IMR-90 (cell line): ENCODE data around the gene TCF7. TPM values are rescaled to one million over a fixed set of nuclear protein-coding genes. Genes with fewer than 3 reads are reported as not detected.

Source experiments
- ATAC-seq: fragments of 200-7000 bp; cut with Tn5 transposase; 2 replicates; pipeline ENCODE4 v1.9.1; 2020; ENCODE audit warnings: low read depth, mild to moderate bottlenecking, moderate library complexity
- BruUV-seq: library from RNA; stranded (reverse); fragments of 400-500 nt; replicated peaks from 2 replicates; lab custom pipeline; 2021; lab: Mats Ljungman, UMichigan
- CTCF ChIA-PET: fragments of 300-600 bp; formaldehyde crosslinking; extraction: SDS; loops from one replicate; lab custom pipeline; 2021; ENCODE audit warnings: antibody characterized with exemption; lab: Yijun Ruan, JAX
- POLR2A ChIA-PET: fragments of 300-600 bp; sonication (Branson Sonifier 250); formaldehyde crosslinking; loops from one replicate; lab custom pipeline; 2022; ENCODE audit warnings: antibody characterized with exemption; ENCODE audit not compliant: unreplicated experiment; lab: Charles Lee
- DNase-seq: peaks from one replicate; pipeline ENCODE4 v3.0.0; 2013
- H2AFZ ChIP-seq: replicated peaks from 2 replicates; pipeline ENCODE3; 2013; ENCODE audit warnings: low read length, mild to moderate bottlenecking; ENCODE audit not compliant: poor library complexity
- H2AK5ac ChIP-seq: 2 replicates; pipeline ENCODE4 v1.6.1; 2013; ENCODE audit warnings: low read depth, low read length, inconsistent platforms
- H2AK9ac ChIP-seq: replicated peaks from 2 replicates; pipeline ENCODE3; 2013; ENCODE audit warnings: mild to moderate bottlenecking, low read depth, low read length, moderate library complexity; ENCODE audit not compliant: poor library complexity
- H2BK120ac ChIP-seq: 2 replicates; pipeline ENCODE4 v1.6.1; 2013; ENCODE audit warnings: low read depth, low read length, inconsistent platforms
- H2BK15ac ChIP-seq: 3 replicates; pipeline ENCODE4 v1.6.1; 2013; ENCODE audit warnings: low read depth, low read length, inconsistent platforms
- H2BK20ac ChIP-seq: 2 replicates; pipeline ENCODE4 v1.6.1; 2013; ENCODE audit warnings: low read depth, mild to moderate bottlenecking, inconsistent platforms, low read length, moderate library complexity
- H2BK5ac ChIP-seq: 2 replicates; pipeline ENCODE4 v1.6.1; 2013; ENCODE audit warnings: mild to moderate bottlenecking, low read depth, low read length, inconsistent platforms; ENCODE audit not compliant: poor library complexity, severe bottlenecking
- H3K14ac ChIP-seq: replicated peaks from 2 replicates; pipeline ENCODE4 v1.6.1; 2013; ENCODE audit warnings: low read depth, low read length, inconsistent platforms
- H3K18ac ChIP-seq: 2 replicates; pipeline ENCODE4 v1.6.1; 2013; ENCODE audit warnings: low read depth, low read length, control low read depth
- H3K23ac ChIP-seq: 2 replicates; pipeline ENCODE4 v1.6.1; 2013; ENCODE audit warnings: low read depth, low read length, inconsistent platforms
- H3K27ac ChIP-seq: 2 replicates; pipeline ENCODE4 v1.5.1; 2013; ENCODE audit warnings: mild to moderate bottlenecking, control low read depth, low read length; ENCODE audit not compliant: insufficient read depth
- H3K27me3 ChIP-seq: 2 replicates; pipeline ENCODE4 v1.6.1; 2013; ENCODE audit warnings: low read length; ENCODE audit not compliant: control insufficient read depth, insufficient read depth
- H3K36me3 ChIP-seq: 2 replicates; pipeline ENCODE4 v1.6.1; 2013; ENCODE audit warnings: low read length, mixed read lengths; ENCODE audit not compliant: control insufficient read depth, insufficient read depth
- H3K4ac ChIP-seq: 2 replicates; pipeline ENCODE4 v1.6.1; 2013; ENCODE audit warnings: low read depth, low read length, inconsistent platforms
- H3K4me1 ChIP-seq: 2 replicates; pipeline ENCODE4 v1.6.1; 2013; ENCODE audit warnings: low read length, mixed read lengths; ENCODE audit not compliant: control insufficient read depth, insufficient read depth
- H3K4me2 ChIP-seq: 2 replicates; pipeline ENCODE4 v1.6.1; 2013; ENCODE audit warnings: low read depth, mild to moderate bottlenecking, control low read depth, low read length, moderate library complexity
- H3K4me3 ChIP-seq: 2 replicates; pipeline ENCODE4 v1.5.1; 2013; ENCODE audit warnings: low read depth, mild to moderate bottlenecking, control low read depth, low read length, moderate library complexity; ENCODE audit not compliant: insufficient read depth
- H3K56ac ChIP-seq: 2 replicates; pipeline ENCODE4 v1.6.1; 2013; ENCODE audit warnings: low read length, inconsistent platforms; ENCODE audit not compliant: insufficient read depth; ENCODE audit errors: extremely low read depth
- H3K79me1 ChIP-seq, 2 experiments: 2 replicates each; pipeline ENCODE4 v1.6.1; 2013; ENCODE audit warnings: low read length in 2 of 2, inconsistent platforms in 1 of 2, low read depth in 1 of 2
- H3K9ac ChIP-seq: 2 replicates; pipeline ENCODE4 v1.6.1; 2013; ENCODE audit warnings: low read depth, low read length, control low read depth
- H3K9me1 ChIP-seq: 2 replicates; pipeline ENCODE4 v1.6.1; 2013; ENCODE audit warnings: low read length, inconsistent platforms; ENCODE audit not compliant: insufficient read depth
- H3K9me3 ChIP-seq: 2 replicates; pipeline ENCODE4 v1.6.1; 2013; ENCODE audit warnings: low read length; ENCODE audit not compliant: control insufficient read depth, insufficient read depth
- H4K20me1 ChIP-seq: 2 replicates; pipeline ENCODE4 v1.6.1; 2013; ENCODE audit warnings: low read length, inconsistent platforms; ENCODE audit not compliant: insufficient read depth
- H4K5ac ChIP-seq: 2 replicates; pipeline ENCODE4 v1.6.1; 2013; ENCODE audit warnings: mild to moderate bottlenecking, low read depth, low read length, control low read depth
- H4K8ac ChIP-seq, 2 experiments: 2 replicates each; pipeline ENCODE4 v1.6.1; 2013; ENCODE audit warnings: low read depth in 2 of 2, low read length in 2 of 2, control low read depth in 1 of 2, inconsistent platforms in 1 of 2
- H4K91ac ChIP-seq: 2 replicates; pipeline ENCODE4 v1.6.1; 2013; ENCODE audit warnings: low read depth, low read length, inconsistent platforms; ENCODE audit not compliant: insufficient read depth
- BHLHE40 ChIP-seq: fragments of 150-350 bp; IDR thresholded peaks from 2 replicates; pipeline ENCODE4 v1.6.1; 2016; ENCODE audit warnings: mild to moderate bottlenecking, low read depth, low read length
- CEBPB ChIP-seq: IDR thresholded peaks from 2 replicates; pipeline ENCODE4 v1.6.1; 2012; ENCODE audit warnings: low read depth, low read length, improper control_type of control experiment
- CHD1 ChIP-seq: IDR thresholded peaks from 2 replicates; pipeline ENCODE4 v1.6.1; 2012; ENCODE audit warnings: low read depth, low read length, improper control_type of control experiment
- CTCF ChIP-seq: conservative IDR thresholded peaks from 2 replicates; pipeline ENCODE4 v1.5.1; 2012; ENCODE audit warnings: mild to moderate bottlenecking, low read depth, low read length, improper control_type of control experiment
- FOS ChIP-seq: fragments of 150-350 bp; IDR thresholded peaks from 2 replicates; pipeline ENCODE4 v1.6.1; 2016; ENCODE audit warnings: low read depth, low read length
- MAFK ChIP-seq: IDR thresholded peaks from 2 replicates; pipeline ENCODE4 v1.6.1; 2012; ENCODE audit warnings: low read depth, low read length, improper control_type of control experiment
- MAZ ChIP-seq: IDR thresholded peaks from 2 replicates; pipeline ENCODE4 v1.6.1; 2012; ENCODE audit warnings: low read depth, mild to moderate bottlenecking, low read length, improper control_type of control experiment, moderate library complexity, borderline replicate concordance
- NFE2L2 ChIP-seq: fragments of 150-350 bp; IDR thresholded peaks from 2 replicates; pipeline ENCODE4 v1.6.1; 2016; ENCODE audit warnings: low read depth, mild to moderate bottlenecking, low read length
- POLR2A ChIP-seq: IDR thresholded peaks from 2 replicates; pipeline ENCODE4 v1.6.1; 2012; ENCODE audit warnings: mild to moderate bottlenecking, low read depth, low read length
- RCOR1 ChIP-seq: IDR thresholded peaks from 2 replicates; pipeline ENCODE4 v1.6.1; 2012; ENCODE audit warnings: mild to moderate bottlenecking, low read length, improper control_type of control experiment; ENCODE audit not compliant: insufficient replicate concordance
- RFX5 ChIP-seq: IDR thresholded peaks from 2 replicates; pipeline ENCODE4 v1.8.0; 2012; ENCODE audit warnings: low read depth, mild to moderate bottlenecking, low read length, moderate library complexity
- SMC3 ChIP-seq: fragments of 150-350 bp; IDR thresholded peaks from 2 replicates; pipeline ENCODE4 v1.6.1; 2016; ENCODE audit warnings: low read depth, mild to moderate bottlenecking, antibody characterized with exemption, low read length, moderate library complexity
- USF2 ChIP-seq: fragments of 150-350 bp; IDR thresholded peaks from 2 replicates; pipeline ENCODE4 v1.6.1; 2017; ENCODE audit warnings: mild to moderate bottlenecking, antibody characterized with exemption, low read length, low read depth
- WGBS, 2 experiments: methylation state at CpG; one replicate each; pipeline versions ENCODE4 v1.1.5 to v1.1.7; 2013; ENCODE audit warnings: missing lambda C conversion rate in 2 of 2; ENCODE audit not compliant: insufficient read length in 1 of 2; ENCODE audit errors: extremely low coverage in 2 of 2; 5-methylcytosine and 5-hydroxymethylcytosine counted together
- dilution Hi-C: fragments of 300-500 bp; cut with HindIII; formaldehyde crosslinking; loops from one replicate; pipeline ENCODE4 v1.14.3; 2018; ENCODE audit warnings: low sequenced_read_pairs; ENCODE audit not compliant: unreplicated experiment
- in situ Hi-C: fragments of 300-500 bp; cut with MboI; formaldehyde crosslinking; loops from 3 replicates; pipeline ENCODE4 v1.14.3; 2019; ENCODE audit warnings: low sequenced_read_pairs, inconsistent platforms, mixed read lengths
- intact Hi-C: fragments of 100-400 bp; cut with micrococcal nuclease; formaldehyde crosslinking; loops from 2 replicates; pipeline ENCODE4 v1.10.0; 2022
- polyA plus RNA-seq, 3 experiments: library from polyadenylated mRNA; depleted of rRNA; stranded (reverse); fragments of >200 nt; gene quantifications; 2 replicates each; pipeline ENCODE4 v1.2.3, GENCODE V29; 2012; ENCODE audit warnings: low replicate concordance in 1 of 3
- total RNA-seq: library from RNA; depleted of rRNA; stranded (reverse); fragments of >200 nt; gene quantifications from 2 replicates; pipeline ENCODE4 v1.2.3, GENCODE V29; 2012
- TF ChIP-seq, protein P1 (sequence below): fragments of 150-350 bp; IDR thresholded peaks from 2 replicates; pipeline ENCODE4 v1.6.1; 2016; ENCODE audit warnings: low read depth, mild to moderate bottlenecking, low read length, moderate library complexity, borderline replicate concordance

The TCF7 gene
- total and polyA plus RNA-seq, 2 of the 4 experiments (the other 2 are of a cell fraction) = 1.3 to 3.4 TPM

- Histone ChIP-seq H3K4ac (no peak overlapping the region), H3K56ac (no peak overlapping the region), H3K9me1 (peaks cover 30% of the 10 kb centered on the region), H2BK5ac (no peak overlapping the region), H3K9me3 (no peaks in the 10 kb centered on the region), H3K9ac (no peak overlapping the region), H3K27me3 (no peaks in the 10 kb centered on the region), H3K36me3 (peaks cover 3% of the 10 kb centered on the region), H3K23ac (no peak overlapping the region), H2AK5ac (peak overlapping the region; percentile 80; the same call in 1 of the 2 replicates), H3K18ac (no peak overlapping the region), H3K27ac (no peak overlapping the region), H3K4me2 (no peak overlapping the region), H4K8ac (no peak overlapping the region), H3K14ac (no peak overlapping the region), H3K79me1 (peaks cover 0 to 29% of the 10 kb centered on the region in 2 experiments; a peak in 3 of 4 replicates), H2BK15ac (no peak overlapping the region), H2AK9ac (no peak overlapping the region), H3K4me3 (no peak overlapping the region), H2AFZ (no peak overlapping the region), H4K5ac (no peak overlapping the region), H3K4me1 (peaks cover 14% of the 10 kb centered on the region), H4K91ac (no peak overlapping the region), H2BK20ac (no peak overlapping the region), H4K20me1 (peaks cover 18% of the 10 kb centered on the region), H2BK120ac (no peak overlapping the region)
- TF ChIP-seq RFX5 (no peak), USF2 (no peak), RCOR1 (no peak), SMC3 (no peak), CEBPB (no peak), CTCF (no peak), BHLHE40 (no peak), MAFK (no peak), MAZ (no peak), POLR2A (no peak), NFE2L2 (no peak), CHD1 (no peak), FOS (no peak)
- TF ChIP-seq, protein P1, sequence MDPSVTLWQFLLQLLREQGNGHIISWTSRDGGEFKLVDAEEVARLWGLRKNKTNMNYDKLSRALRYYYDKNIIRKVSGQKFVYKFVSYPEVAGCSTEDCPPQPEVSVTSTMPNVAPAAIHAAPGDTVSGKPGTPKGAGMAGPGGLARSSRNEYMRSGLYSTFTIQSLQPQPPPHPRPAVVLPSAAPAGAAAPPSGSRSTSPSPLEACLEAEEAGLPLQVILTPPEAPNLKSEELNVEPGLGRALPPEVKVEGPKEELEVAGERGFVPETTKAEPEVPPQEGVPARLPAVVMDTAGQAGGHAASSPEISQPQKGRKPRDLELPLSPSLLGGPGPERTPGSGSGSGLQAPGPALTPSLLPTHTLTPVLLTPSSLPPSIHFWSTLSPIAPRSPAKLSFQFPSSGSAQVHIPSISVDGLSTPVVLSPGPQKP = no peak
- ChIA-PET POLR2A (no interaction called here), CTCF (no interaction called here)
- intact Hi-C loops = no loop called here
- ATAC-seq (no peak), DNase-seq (no peak)
- BruUV-seq = no TSS peak
- 100% methylated on average over 2 of the region's 6 CpGs; no CpG with 5 or more reads in 1 of the 2 experiments for WGBS, 2 experiments
- in situ Hi-C loops = no loop called here
- dilution Hi-C loops = no loop called here
These were observed 8.9 kb downstream of the TCF7 start for GRCh38 chr5:134123360-134123759.
